Stomach (tissue), 9 donors: Measurements from ENCODE around the gene ACTG1. TPM values are rescaled to one million over a fixed set of nuclear protein-coding genes. Genes with fewer than 3 reads are reported as not detected.

ENCODE experiments used
- DNase-seq, 2 donors: peaks; one replicate each; pipeline versions ENCODE4 v3.0.0 to v3.0.0-alpha.2; 2013 to 2019
- H3K27ac ChIP-seq, 5 donors: fragments of 200-600 bp in 4 of 5; sonication (generic) in 4 of 5; one replicate each; pipeline ENCODE4 v1.5.1; 2013 to 2019; ENCODE audit warnings: mild to moderate bottlenecking in 1 of 5, moderate library complexity in 1 of 5
- H3K27me3 ChIP-seq, 3 donors: fragments of 200-600 bp; sonication (generic); one replicate each; pipeline ENCODE4 v1.5.1; 2017 to 2019; ENCODE audit warnings: mixed run types in 1 of 3
- H3K36me3 ChIP-seq, 4 donors: fragments of 200-600 bp; sonication (generic); 1 replicate in 3 of 4; 2 replicates in 1 of 4; pipeline ENCODE4 v1.5.1; 2016 to 2019
- H3K4me1 ChIP-seq, 4 donors: fragments of 200-600 bp; sonication (generic); one replicate each; pipeline ENCODE4 v1.5.1; 2016 to 2019
- H3K4me3 ChIP-seq, 4 donors: fragments of 200-600 bp; sonication (generic) in 3 of 4; one replicate each; pipeline ENCODE4 v1.5.1; 2016 to 2019; ENCODE audit warnings: mild to moderate bottlenecking in 1 of 4
- H3K9me3 ChIP-seq, 4 donors: fragments of 200-600 bp; sonication (generic); one replicate each; pipeline ENCODE4 v1.5.1; 2016 to 2019
- CTCF ChIP-seq, 7 experiments: fragments of 450-650 bp in 4 of 7; fragments of 200-600 bp in 3 of 7; sonication (generic) in 3 of 7; IDR thresholded peaks; one replicate each; pipeline ENCODE4 v1.5.1; 2016 to 2019; ENCODE audit warnings: antibody characterized with exemption in 7 of 7, control low read depth in 2 of 7, mild to moderate bottlenecking in 1 of 7
- EP300 ChIP-seq: sonication (generic); formaldehyde crosslinking; IDR thresholded peaks from one replicate; pipeline ENCODE4 v1.6.1; 2017; ENCODE audit warnings: antibody characterized with exemption
- POLR2A ChIP-seq, 4 donors: fragments of 450-650 bp; IDR thresholded peaks; one replicate each; pipeline ENCODE4 v1.6.1; 2016; ENCODE audit warnings: antibody characterized with exemption in 4 of 4, control low read depth in 2 of 4, mild to moderate bottlenecking in 1 of 4, moderate library complexity in 1 of 4
- POLR2AphosphoS5 ChIP-seq, 3 donors: sonication (generic); formaldehyde crosslinking; IDR thresholded peaks; one replicate each; pipeline ENCODE4 v1.6.1; 2016; ENCODE audit warnings: antibody characterized with exemption in 3 of 3
- WGBS, 5 donors: extraction: QIAGEN DNeasy Blood & Tissue Kit in 3 of 5; methylation state at CpG; one replicate each; pipeline versions ENCODE4 v1.1.5 to v1.1.7; 2013 to 2018; 5-methylcytosine and 5-hydroxymethylcytosine counted together
- intact Hi-C: fragments of 100-400 bp; cut with DNase I; formaldehyde crosslinking; loops from one replicate; pipeline ENCODE4 v1.15.1; 2023; ENCODE audit warnings: low total_unique reads
- polyA plus RNA-seq, 3 donors: library from polyadenylated mRNA; stranded (reverse); fragments of 200-250 nt; gene quantifications; one replicate each; pipeline ENCODE4 v1.2.3, GENCODE V29; 2013
- total RNA-seq, 5 donors: library from RNA; depleted of rRNA; stranded (reverse); fragments of >200 nt; gene quantifications; one replicate each; pipeline versions ENCODE4 v1.1.0 to v1.2.3, GENCODE V29; 2014 to 2016
- donor health status: healthy with polysubstance abuse.
- donor health status: Bipolar disorder and iron deficiency.
- donor health status: healthy.

The ACTG1 gene
- total and polyA plus RNA-seq, 8 donors = 978 to 2,952 (median 1,922) TPM

GRCh38 chr17:81489012-81489997, 23.3 kb downstream of the ACTG1 start:
- Histone ChIP-seq H3K36me3 (no peaks in the 10 kb centered on the region), H3K9me3 (no peaks in the 10 kb centered on the region), H3K27me3 (peaks cover 0 to 12% (median 0%) of the 10 kb centered on the region in 3 donors), H3K4me3 (no peak overlapping the region), H3K4me1 (peaks cover 21 to 46% (median 29%) of the 10 kb centered on the region in 4 donors), H3K27ac (no peak overlapping the region)
- 79 to 84% (median 84%) methylated on average over 24 to 27 of the region's 27 CpGs for WGBS, 5 donors
- DNase-seq = peak in 1 of 2 donors; percentile 50
- TF ChIP-seq POLR2AphosphoS5 (IDR thresholded peaks at IDR 0.05) (no peak), EP300 (no peak), POLR2A (IDR thresholded peaks at IDR 0.05) (no peak), CTCF (IDR thresholded peaks at IDR 0.05) (no peak)
- intact Hi-C loops = loop anchor here (10.0 kb wide), 3 partner anchors 55 to 185 kb away; no protein-coding TSS in a partner anchor

- H3K4me1 ChIP-seq = peaks cover 28 to 55% (median 39%) of the 10 kb centered on the region in 4 donors
- intact Hi-C loops = loop anchor here (10.0 kb wide), 3 partner anchors 54 to 184 kb away; no protein-coding TSS in a partner anchor
Measured at GRCh38 chr17:81488276-81488860, 24.2 kb downstream of the ACTG1 start.

GRCh38 chr17:81487487-81488275, 24.9 kb downstream of the ACTG1 start:
- H3K9me3 ChIP-seq = no peaks in the 10 kb centered on the region
- peak overlapping the region; percentile 49 to 64 (median 60) for H3K4me3 ChIP-seq
- peak; percentile 85 to 94 for DNase-seq
- no peaks in the 10 kb centered on the region for H3K36me3 ChIP-seq
- 8 to 88% (median 13%) methylated on average over 7 to 87 of the region's 87 CpGs for WGBS, 5 donors
- H3K27ac ChIP-seq = peak overlapping the region; percentile 76 to 89 (median 86)
- H3K27me3 ChIP-seq = peaks cover 0 to 23% (median 0%) of the 10 kb centered on the region in 3 donors
- TF ChIP-seq POLR2A (IDR thresholded peaks at IDR 0.05) (no peak), POLR2AphosphoS5 (IDR thresholded peaks at IDR 0.05) (peak in 2 of 3 donors; percentile 73 to 83)
- intact Hi-C loops = loop anchor here (10.0 kb wide), 3 partner anchors 53 to 183 kb away; no protein-coding TSS in a partner anchor
- H3K4me1 ChIP-seq = peaks cover 28 to 62% (median 43%) of the 10 kb centered on the region in 4 donors

More at GRCh38 chr17:81488276-81488860, 24.2 kb downstream of the ACTG1 start:
- Histone ChIP-seq H3K4me3 (peak overlapping the region; percentile 49 to 64 (median 60)), H3K9me3 (no peaks in the 10 kb centered on the region), H3K27me3 (peaks cover 0 to 18% (median 0%) of the 10 kb centered on the region in 3 donors), H3K36me3 (no peaks in the 10 kb centered on the region), H3K27ac (peak overlapping the region; percentile 76 to 89 (median 86))
- DNase-seq = no peak
- WGBS, 5 donors = 10 to 58% (median 17%) methylated on average over 9 to 52 of the region's 52 CpGs
- TF ChIP-seq EP300 (no peak), POLR2A (IDR thresholded peaks at IDR 0.05) (no peak), POLR2AphosphoS5 (IDR thresholded peaks at IDR 0.05) (no peak), CTCF (IDR thresholded peaks at IDR 0.05) (no peak)

GRCh38 chr17:81487089-81487486, 25.5 kb downstream of the ACTG1 start:
- DNase-seq = no peak
- intact Hi-C loops = loop anchor here (10.0 kb wide), 3 partner anchors 52 to 182 kb away; no protein-coding TSS in a partner anchor
- H3K9me3 ChIP-seq = no peaks in the 10 kb centered on the region
- no peaks in the 10 kb centered on the region for H3K36me3 ChIP-seq
- peaks cover 0 to 22% (median 0%) of the 10 kb centered on the region in 3 donors for H3K27me3 ChIP-seq
- peaks cover 31 to 67% (median 45%) of the 10 kb centered on the region in 4 donors for H3K4me1 ChIP-seq
- no peak overlapping the region for H3K27ac ChIP-seq
- TF ChIP-seq EP300 (no peak), POLR2A (IDR thresholded peaks at IDR 0.05) (no peak), CTCF (IDR thresholded peaks at IDR 0.05) (no peak), POLR2AphosphoS5 (IDR thresholded peaks at IDR 0.05) (no peak)
- H3K4me3 ChIP-seq = peak overlapping the region in 3 of 4 donors; percentile 49 to 61 (median 58)
- WGBS, 5 donors = 73 to 86% (median 75%) methylated on average over 10 of the region's 10 CpGs
